ENCODE measurements around the gene AGK.

The AGK gene

DNA sequence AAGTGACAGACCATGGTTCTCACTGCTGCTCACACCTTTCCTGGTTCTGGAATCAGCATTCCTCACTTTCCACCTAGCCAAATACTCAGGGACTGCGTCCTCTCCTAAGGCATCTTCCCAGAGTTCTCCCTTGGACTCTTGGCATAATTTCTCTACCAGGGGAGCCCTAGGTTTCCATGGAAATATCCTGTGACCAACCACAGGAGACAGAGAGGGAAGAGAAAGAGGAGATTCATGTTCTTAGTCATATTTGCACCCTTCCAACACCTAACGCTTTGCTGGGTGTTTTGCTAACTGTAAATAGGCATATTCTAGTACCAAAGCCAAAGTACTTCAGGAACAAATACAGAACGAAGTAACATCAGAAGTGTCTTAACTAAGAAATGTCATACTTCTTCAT, 122.1 kb downstream of the AGK start:
- H3K4me3 ChIP-seq (replicated peaks; ENCODE audit: low read depth, low read length) = no peak overlapping the region
- no peak for DNase-seq (ENCODE audit: low read depth)
- TF ChIP-seq, protein P1, sequence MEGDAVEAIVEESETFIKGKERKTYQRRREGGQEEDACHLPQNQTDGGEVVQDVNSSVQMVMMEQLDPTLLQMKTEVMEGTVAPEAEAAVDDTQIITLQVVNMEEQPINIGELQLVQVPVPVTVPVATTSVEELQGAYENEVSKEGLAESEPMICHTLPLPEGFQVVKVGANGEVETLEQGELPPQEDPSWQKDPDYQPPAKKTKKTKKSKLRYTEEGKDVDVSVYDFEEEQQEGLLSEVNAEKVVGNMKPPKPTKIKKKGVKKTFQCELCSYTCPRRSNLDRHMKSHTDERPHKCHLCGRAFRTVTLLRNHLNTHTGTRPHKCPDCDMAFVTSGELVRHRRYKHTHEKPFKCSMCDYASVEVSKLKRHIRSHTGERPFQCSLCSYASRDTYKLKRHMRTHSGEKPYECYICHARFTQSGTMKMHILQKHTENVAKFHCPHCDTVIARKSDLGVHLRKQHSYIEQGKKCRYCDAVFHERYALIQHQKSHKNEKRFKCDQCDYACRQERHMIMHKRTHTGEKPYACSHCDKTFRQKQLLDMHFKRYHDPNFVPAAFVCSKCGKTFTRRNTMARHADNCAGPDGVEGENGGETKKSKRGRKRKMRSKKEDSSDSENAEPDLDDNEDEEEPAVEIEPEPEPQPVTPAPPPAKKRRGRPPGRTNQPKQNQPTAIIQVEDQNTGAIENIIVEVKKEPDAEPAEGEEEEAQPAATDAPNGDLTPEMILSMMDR (IDR thresholded peaks at IDR 0.05; ENCODE audit: low read length, missing control alignments) = no peak

DNA sequence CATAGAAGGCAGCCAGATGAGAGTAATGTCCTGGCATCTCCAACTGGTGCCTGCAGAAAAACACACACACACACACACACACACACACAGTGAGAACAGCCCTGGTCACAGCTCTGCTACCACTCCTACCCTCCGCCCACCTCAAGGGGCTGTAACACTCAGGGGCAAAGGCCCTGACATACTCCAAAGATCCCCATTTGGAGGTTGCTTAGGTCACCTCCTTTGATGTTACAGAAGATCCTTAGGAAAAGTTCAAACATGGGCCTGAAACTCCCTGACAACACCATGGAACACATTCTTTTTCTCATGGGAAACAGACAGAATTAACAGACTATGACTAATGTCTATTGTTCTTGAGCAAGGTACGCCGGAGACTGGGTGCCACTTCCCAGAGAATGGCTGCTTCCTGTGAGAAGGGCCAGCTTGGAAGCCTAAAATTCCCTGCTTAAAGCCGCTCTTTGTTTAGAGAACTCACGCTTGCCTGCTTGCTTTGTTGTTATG, 123.0 kb downstream of the AGK start:
- DNase-seq (ENCODE audit: low read depth) = peak; percentile 93

DNA sequence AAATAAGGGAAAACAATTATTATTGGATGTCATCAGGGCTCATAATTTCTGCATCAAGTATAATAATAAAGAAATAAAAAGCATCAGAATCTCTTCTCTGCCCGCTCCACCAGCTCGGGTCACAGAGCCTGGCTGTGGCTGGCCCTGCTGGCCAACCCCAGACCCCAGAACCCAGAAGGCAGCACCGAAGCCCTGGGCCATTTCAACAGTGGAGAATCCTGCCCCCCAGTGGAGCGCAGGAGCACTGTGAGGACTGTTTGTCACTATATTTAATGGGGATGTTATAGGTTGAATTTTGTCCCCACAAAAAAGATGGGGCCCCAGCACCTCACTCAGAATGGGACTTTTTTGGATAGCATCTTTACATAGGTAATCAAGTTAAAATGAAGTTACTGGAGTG, 123.5 kb downstream of the AGK start:
- no peak overlapping the region for H3K4me3 ChIP-seq (replicated peaks; ENCODE audit: low read depth, low read length)
- TF ChIP-seq, protein P1 (IDR thresholded peaks at IDR 0.05; ENCODE audit: low read length, missing control alignments) = peak; percentile 39

More for the DNA sequence above, 123.0 kb downstream of the AGK start:
- H3K4me3 ChIP-seq (replicated peaks; ENCODE audit: low read depth, low read length) = no peak overlapping the region
- TF ChIP-seq, protein P1 (IDR thresholded peaks at IDR 0.05; ENCODE audit: low read length, missing control alignments) = no peak

DNA sequence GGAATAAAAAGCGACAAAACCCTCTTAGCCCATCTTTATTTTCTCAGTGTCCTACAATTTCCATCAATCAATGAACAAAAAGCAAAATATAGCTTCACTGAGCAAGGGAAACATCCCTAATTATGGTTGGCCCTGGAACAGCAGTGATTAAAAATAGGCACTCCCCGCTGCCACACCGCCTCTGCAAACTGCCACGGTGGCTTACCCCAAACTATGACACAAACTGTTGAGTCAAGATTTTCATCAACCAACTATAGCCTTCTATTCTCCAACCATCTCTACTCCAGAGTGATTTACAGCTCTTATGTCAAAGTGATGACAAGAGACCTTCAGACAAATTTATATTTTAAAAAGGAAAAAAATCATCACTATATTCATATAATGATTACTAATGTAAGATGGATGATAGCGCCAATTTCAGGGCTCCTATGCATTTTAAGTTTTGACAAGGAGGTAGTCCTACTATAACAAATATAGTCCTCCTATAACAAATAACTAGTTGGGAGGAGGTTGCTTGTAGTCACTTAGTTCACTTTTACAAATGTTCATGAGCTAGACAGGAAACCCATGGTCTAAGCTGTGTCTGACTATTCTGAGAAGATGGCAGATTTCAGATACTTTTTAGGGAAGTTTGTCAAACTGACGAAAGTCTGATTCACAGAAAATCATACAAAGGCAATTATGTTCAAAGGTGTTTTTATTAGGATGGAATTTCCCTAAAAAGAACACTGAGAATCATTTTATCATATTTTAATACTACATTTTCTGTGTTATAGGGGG, 124.4 kb downstream of the AGK start:
- TF ChIP-seq, protein P1 (IDR thresholded peaks at IDR 0.05; ENCODE audit: low read length, missing control alignments) = no peak
- DNase-seq (ENCODE audit: low read depth) = no peak
- H3K4me3 ChIP-seq (replicated peaks; ENCODE audit: low read depth, low read length) = no peak overlapping the region

More for the DNA sequence above, 123.5 kb downstream of the AGK start:
- no peak for DNase-seq (ENCODE audit: low read depth)

DNA sequence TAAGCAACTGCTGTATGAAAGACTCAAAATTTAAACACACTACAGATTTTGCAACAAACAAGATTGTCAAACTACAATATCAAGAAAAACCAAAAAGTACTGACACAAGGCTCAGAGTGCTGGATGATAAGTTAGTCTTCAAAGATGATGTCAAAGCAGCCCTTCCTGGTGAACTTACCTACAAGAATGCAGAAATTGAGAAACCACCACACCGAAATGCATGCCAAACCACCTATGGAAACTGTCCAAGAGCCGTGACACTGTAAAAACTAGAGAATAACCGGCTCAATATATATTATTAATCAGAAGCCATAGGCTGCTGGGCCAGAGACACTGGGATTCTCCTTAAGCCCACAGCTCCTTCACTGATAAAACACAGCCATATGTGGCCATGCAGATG, 125.4 kb downstream of the AGK start:
- DNase-seq (ENCODE audit: low read depth) = peak; percentile 70
- TF ChIP-seq, protein P1 (IDR thresholded peaks at IDR 0.05; ENCODE audit: low read length, missing control alignments) = no peak
- H3K4me3 ChIP-seq (replicated peaks; ENCODE audit: low read depth, low read length) = no peak overlapping the region

DNA sequence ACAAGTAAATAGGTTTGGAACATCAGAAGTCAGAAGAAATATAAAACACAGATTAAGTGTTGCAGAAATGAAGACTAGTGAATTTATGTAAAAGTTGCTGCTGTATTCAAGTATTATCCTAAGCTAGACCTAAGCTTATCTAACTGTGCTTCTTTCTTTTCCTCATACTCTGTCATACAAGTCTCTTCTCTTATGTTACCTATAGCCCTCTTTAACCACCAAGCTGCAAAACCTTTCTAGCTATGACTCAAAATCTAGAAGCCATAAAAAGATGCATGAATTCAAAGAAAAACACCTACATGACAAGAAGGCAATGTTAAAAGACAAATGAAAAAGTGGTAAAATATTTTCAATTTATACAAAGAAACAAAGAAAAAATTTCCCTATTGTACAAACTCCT, 127.8 kb downstream of the AGK start:
- TF ChIP-seq, protein P1 (IDR thresholded peaks at IDR 0.05; ENCODE audit: low read length, missing control alignments) = no peak
- H3K4me3 ChIP-seq (replicated peaks; ENCODE audit: low read depth, low read length) = no peak overlapping the region
- no peak for DNase-seq (ENCODE audit: low read depth)

Data from fibroblast of pulmonary artery (primary cell).